CD4-positive, alpha-beta T cell treated with Interleukin-10 for 1 hour (primary cell): Measurements from ENCODE around the gene RBMS1.

Experiments used
- DNase-seq: peaks from one replicate; pipeline ENCODE4 v3.0.0-alpha.2; 2020

The RBMS1 gene

DNA sequence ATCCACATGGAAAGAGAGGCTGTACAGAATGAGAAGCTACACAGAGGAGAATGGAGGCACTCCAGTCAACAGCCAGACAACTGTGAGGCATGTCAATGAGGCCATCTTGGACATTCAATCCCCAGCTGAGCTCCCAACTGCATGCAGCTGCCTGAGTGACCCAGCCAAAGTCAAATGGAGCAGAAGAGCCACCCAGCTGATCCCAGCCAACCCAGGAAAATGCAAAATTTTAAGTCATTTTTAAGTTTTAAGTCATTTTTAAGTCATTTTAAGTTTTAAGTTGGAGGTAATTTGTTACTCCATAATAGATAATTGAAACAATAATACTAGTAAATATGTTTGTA lies 63.6 kb downstream of the RBMS1 start:
- DNase-seq = no peak

DNA sequence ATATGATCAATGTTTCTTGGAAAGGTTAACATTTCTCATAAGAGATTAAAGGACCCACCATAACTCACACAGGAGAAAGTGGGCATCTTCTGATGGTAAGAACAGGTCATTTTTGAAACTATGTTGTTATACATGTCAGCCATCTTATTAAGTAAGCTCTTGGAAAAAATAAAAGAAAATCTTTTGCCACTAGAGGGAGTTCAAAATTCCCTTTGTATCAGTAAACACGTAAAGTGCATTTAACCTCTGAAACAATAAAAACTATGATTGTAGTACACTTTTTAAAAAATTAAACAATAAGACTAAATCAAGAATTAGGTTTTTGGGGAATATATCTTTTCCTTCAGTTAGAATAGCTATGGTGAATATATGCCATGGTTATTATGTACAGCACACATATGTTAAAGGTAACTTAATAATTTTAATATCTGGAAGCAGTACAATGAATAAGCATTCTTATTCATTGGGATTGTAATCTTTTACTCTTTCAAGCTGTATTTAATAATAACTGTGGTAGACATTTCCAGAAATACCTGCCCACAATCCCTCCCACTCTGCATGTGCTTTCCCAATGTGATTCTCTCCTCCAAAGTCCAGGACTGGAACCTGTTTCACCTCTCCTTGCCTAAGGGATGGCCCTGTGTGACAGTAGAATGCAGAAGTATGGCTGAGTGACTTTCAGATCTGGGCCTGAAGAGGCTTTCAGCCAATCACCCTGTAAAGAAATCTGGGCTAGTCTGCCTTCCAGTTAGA lies 64.2 kb downstream of the RBMS1 start:
- peak; percentile 73 for DNase-seq

DNA sequence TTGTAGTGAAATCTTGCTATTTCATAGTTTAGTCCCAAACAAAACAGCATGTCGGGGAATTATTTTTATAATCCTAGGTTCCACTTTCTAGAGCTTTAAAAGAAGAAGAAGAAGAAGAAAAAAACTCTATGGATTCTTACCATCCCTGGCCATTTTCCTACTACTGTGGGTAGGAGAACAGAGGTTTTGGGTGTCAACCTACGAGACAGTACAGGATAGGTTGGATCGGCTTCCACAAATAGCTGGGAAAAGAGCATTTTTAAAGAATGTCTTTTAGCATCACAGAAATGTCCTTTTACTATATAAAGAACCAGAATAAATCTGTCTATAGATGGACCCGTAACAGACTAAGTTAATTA lies 65.2 kb downstream of the RBMS1 start:
- no peak for DNase-seq

GRCh38 chr2:160427629-160428404 lies 65.8 kb downstream of the RBMS1 start:
- DNase-seq = peak; percentile 71

GRCh38 chr2:160426604-160427003 lies 67.0 kb downstream of the RBMS1 start:
- DNase-seq = no peak

DNA sequence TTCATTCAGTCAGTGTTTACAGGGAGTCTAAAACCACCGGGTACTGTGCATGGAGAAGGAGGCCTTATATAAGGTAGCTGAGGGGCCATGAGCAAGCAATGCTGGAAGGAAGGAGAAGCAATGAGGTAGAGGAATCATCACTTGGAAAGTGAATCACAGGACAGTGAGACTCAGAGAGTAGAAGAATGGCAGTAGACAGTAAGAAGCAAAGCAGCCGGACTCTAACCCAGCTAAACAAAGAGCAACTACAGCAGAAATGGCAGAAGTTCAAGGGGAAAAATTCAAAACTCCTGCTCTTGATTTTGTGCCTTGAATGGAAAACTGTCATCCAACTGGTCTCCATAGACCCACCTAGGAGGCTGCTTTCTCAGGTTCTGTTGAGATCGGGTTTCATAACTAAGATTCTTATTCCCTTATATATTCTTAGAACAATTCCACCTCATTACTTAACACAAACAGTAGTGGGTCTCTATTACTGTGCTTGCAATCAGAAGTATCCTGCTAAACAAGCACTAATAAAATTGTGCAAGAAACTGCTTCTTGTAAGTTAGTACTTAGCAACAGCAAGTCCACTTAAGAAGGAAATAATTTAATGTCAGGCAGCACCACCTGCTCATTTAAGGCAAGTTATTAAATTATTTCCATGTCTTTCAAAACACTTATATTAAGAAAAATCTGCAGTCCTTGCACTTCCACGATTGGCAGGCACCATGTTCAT lies 68.0 kb downstream of the RBMS1 start:
- no peak for DNase-seq

DNA sequence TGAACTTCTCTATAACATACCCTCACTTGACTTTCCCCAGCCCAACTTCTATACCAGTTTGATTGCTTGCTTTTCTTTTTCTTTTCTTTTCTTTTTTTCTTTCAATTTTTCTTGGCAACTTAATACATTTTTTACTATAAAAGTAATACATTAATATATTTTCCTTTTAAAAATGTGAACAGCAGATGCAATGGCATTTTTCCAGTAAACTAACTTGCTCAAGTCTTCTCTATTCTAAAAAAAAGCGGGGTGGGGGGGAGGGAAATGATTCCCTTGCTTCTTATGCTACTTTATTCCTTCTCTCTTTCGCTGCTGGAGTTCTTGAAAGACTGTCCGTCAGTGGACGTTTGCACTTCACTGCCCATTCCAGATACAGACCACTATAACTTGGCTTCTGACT lies 70.5 kb downstream of the RBMS1 start:
- DNase-seq = no peak

GRCh38 chr2:160421646-160422501 lies 71.7 kb downstream of the RBMS1 start:
- peak; percentile 58 for DNase-seq

DNA sequence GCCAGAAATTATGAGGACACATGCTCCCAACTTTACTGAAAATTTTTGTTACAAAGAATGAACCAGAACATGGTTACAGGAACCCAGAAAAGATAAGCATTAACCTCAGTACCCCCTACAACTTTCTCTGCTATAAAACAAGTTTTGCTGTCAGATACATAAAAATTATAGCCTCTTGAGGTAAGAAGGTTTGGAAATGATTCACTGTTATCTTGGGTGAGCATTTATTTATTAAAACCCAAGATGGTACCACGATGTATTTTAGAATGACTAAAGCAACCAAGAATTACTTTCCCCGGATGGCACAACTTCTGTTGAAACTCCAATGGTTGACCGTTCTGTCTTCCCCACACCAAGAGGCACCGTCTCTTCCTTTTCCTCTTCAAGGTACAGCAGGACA lies 72.9 kb downstream of the RBMS1 start:
- DNase-seq = no peak

DNA sequence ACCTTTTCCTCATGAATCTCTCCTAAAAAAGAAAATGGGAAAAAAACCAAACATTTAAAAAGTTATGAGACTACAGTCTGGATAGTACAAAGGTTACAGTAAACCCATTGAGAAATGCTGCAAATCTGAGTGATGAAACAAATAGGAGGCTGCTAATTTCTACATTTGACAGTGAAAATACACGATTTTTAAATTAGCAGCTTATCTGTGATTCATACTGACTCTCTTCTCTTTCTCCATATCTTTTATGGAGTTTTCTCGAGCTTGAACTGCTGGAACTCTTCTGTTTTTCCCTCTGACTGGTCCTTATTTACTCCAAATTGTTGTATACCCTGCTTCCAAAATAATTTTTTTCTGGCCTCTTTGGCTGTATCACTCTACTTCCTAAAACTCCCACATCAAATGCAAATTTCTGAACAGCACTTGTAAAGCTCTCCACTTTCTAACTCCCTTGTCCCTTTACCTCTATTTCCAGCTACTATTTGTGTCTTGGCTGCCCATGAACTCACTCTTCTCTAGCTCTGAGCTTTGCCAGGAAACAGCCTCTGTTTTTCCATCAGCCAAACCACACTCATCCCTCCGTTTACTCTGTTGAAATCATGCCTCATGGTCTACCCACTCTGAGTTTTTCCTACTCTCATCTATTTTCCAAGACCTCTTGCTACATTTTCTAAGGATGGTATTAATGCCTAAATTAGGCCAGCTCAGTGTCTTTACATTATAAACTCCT lies 73.7 kb downstream of the RBMS1 start:
- DNase-seq = no peak

DNA sequence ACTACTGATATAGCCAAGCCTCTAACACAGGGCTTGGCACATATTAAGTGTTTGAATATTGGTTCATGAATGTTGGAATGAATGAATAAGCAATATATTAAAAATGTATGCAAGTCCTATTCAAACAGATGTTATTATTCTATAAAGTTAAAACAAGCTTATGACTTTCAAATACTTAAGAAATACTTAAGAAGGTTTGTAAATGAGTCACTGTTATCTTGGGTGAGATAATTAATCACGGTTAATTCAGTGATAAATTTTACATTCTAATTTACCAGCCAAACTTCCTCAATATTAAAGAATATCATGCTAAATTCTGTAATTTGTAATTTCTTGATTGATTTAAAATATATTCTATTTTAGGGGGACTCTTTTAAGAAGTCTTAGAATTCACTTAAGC lies 74.8 kb downstream of the RBMS1 start:
- DNase-seq = no peak

- DNase-seq = no peak
These were observed 75.2 kb downstream of the RBMS1 start for GRCh38 chr2:160418398-160418765.

DNA sequence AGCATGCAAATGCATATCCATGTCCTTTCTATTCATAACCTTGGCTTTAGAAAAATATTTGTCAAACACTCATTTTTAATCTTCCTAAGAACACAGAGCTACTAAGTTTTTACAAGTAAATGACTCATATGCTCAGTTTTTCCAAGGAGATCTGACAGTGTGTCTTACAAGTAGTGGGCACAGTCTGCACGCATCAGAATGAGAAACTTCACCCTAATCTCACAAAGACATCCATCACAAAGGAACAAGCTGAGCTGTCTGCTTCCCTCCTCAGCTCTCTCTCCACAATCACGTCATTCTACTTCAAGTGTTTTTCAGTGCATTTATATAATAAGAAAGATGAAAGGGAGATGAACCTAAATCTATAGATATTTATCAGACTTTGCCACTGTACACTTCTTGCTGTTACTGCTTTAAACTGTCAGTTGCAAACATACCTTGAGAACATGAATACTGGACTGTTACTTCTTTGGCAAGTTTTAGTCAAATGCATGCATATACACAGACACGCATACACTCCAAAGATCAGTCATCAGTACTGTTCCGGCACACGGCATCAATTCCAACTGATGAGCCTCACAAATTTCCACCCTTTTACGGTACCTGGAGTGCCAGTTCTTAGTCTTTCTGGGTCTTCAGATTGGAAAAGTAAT lies 75.7 kb downstream of the RBMS1 start:
- DNase-seq = no peak

DNA sequence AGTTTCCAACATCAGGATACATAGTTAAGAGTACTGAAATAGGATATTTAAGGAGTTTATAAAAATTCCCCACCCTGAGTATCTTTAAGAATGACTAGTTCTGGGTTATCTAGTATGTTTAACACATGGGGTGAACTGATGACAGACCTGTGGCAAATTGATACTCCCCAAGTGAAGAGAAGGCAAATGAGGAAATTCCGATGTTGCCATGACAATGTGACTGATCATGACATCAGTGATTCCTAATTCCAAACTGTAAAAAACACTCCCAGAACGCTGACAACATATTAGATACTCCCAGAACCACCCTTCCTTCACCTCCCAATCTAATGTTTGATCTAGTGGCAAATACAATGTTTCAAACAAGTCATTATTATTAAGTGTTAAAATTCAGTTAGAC lies 77.6 kb downstream of the RBMS1 start:
- DNase-seq = no peak

DNA sequence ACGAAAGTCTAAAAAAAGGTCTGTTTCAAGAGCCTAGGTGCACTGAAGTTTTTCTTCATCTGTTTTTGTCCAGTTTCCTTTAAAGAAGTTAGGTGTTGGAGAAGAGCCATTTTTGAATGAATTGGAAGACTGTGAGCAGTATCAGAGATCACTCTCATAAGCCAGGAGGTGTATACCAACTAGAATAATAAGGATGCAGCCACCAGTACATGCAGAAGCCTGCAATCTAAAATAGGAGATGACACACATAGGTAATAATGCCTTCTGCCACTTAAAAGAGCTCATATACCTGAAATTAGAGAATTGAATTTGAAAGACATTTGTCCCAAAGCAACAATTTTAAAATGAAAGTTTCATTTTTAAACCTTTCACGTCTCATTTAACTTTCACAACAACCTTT lies 81.7 kb downstream of the RBMS1 start:
- DNase-seq = no peak

GRCh38 chr2:160411167-160411566 lies 82.4 kb downstream of the RBMS1 start:
- DNase-seq = peak; percentile 46

DNA sequence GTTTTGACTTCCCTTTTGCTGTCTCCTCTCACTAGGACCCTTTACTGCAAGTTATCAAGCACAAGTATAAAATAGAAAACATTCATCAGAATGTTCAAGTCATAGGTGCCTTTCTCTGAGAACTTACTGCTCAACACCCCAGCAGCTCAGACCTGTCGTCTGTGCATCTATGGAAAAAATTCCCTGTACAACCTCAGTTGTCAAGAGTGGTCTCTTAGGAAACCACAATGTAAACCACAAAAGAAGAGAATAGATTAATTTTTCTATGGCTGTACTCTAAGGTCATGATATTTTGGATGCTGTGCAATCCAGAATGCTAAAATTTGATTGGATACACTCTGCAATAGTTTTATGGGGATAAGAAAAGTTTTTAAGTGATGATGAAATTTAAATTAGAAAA lies 84.1 kb downstream of the RBMS1 start:
- no peak for DNase-seq

GRCh38 chr2:160408959-160409291 lies 84.7 kb downstream of the RBMS1 start:
- no peak for DNase-seq

DNA sequence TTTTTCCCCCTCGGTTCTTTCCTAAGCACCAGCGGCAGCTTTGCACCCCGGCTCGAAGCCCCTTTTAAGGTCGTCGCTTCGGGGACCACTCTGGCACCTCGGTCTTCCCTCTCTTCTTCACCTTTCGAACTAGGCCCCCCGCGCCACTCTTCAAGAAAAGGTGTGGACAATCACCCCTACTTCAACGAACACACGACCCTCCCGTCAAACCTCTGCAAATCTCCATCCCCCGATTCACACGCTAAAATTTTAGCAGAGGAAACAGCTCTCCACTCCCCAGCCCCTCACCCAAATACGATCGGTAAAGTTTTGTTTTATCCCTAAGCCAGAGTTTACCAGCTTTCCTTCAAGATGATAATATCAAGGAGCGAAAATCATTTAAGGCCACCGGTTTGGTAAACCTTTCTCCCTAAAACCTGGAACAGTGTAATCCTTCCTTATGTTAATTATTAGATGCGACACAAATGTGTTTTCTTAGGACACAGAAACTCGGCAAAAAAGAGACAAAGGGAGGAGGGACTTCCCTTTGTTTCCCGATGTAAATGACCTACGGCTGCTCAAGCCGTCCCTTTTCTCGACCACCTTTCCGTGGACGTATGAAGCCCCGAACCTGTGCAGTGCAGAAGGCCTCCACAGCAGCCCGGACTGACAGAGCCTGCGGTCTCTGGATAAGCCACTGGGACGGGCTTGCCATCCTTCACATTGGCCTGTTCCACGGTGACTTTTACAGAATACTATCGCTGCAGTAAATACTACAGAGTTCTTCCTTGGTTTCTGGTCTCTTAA lies 85.2 kb downstream of the RBMS1 start:
- no peak for DNase-seq

DNA sequence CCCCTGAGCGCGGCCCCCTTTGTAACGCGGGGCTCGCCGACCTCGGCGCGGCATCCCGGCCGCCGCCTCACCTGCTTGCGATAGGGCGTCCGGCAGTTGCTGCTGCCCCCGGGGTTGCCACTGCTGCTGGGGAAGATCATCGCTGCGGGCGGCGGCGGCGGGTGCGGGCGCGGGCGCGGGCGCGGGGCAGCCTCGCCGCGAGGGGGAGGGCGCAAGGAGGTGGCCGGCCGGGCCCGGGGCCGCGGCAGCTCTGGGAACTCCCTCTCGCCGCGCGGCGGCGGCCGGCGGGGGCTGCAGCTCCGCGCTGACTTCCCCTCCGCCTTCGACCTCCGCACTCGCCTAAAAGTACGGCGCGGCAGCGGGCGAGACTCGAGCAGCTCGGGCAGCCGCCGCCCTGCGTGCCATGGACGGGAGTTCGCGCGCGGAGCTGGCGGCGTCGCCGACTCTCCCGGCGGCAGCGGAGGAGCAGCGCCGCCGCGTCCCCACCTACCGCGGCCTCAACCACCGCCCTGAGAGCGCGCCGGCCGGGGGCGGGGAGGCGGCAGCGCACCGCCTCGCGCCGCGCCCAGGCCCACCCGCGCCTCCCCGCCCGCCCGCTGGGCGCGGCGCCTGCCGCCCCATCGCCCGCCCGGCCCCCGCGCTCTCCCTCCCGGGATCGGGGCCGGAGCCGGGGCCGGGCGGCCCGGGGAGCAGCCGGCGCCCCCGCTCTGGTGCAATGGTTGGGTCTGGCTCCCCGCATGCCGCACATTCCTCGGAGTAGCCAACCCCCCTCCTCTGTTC lies 86.0 kb downstream of the RBMS1 start:
- peak; percentile 71 for DNase-seq
